ENCODE measurements around the gene FAM98C. TPM values are rescaled to one million over a fixed set of nuclear protein-coding genes. Genes with fewer than 3 reads are reported as not detected.

Gene FAM98C
- total RNA-seq, 1 experiment from 2014 or later: 18.8 TPM

- H3K27ac Mint-ChIP-seq (ENCODE audit: low read depth, unreplicated experiment): no peak overlapping the region
- no peak overlapping the region for H3K4me3 Mint-ChIP-seq (ENCODE audit: unreplicated experiment)
- H3K9me3 Mint-ChIP-seq (ENCODE audit: unreplicated experiment): no peaks in the 10 kb centered on the region
- H3K27me3 Mint-ChIP-seq (ENCODE audit: insufficient read depth, unreplicated experiment): peaks cover 39% of the 10 kb centered on the region
- CTCF ChIA-PET: no interaction called here
- no peaks in the 10 kb centered on the region for H3K36me3 Mint-ChIP-seq (ENCODE audit: insufficient read depth, unreplicated experiment)
- H3K4me1 Mint-ChIP-seq (ENCODE audit: insufficient read depth, unreplicated experiment): no peaks in the 10 kb centered on the region
- intact Hi-C loops (cut with micrococcal nuclease): no loop called here
- POLR2A ChIA-PET: interaction anchor here (1.5 to 2.2 kb wide), 2 partner anchors 9 to 15 kb away, joined by 6 to 10 read pairs; partner anchors contain the start of gene PSMD8
- BruUV-seq (replicated peaks): no TSS peak
- no peak for DNase-seq (ENCODE audit: unreplicated experiment)
- no peak for TF ChIP-seq CTCF (IDR thresholded peaks at IDR 0.05; ENCODE audit: unreplicated experiment)
Measured at GRCh38 chr19:38359242-38360021, 43.5 kb upstream of the FAM98C start.

GRCh38 chr19:38360351-38360750, 42.5 kb upstream of the FAM98C start:
- no peak for DNase-seq (ENCODE audit: unreplicated experiment)
- BruUV-seq (replicated peaks): no TSS peak
- Mint-ChIP-seq H3K36me3 (ENCODE audit: insufficient read depth, unreplicated experiment) (no peaks in the 10 kb centered on the region), H3K9me3 (ENCODE audit: unreplicated experiment) (no peaks in the 10 kb centered on the region), H3K27me3 (ENCODE audit: insufficient read depth, unreplicated experiment) (peaks cover 39% of the 10 kb centered on the region), H3K4me1 (ENCODE audit: insufficient read depth, unreplicated experiment) (no peaks in the 10 kb centered on the region), H3K4me3 (ENCODE audit: unreplicated experiment) (peak overlapping the region; percentile 80), H3K27ac (ENCODE audit: low read depth, unreplicated experiment) (no peak overlapping the region)
- ChIA-PET POLR2A (interaction anchor here (1.5 to 2.2 kb wide), 2 partner anchors 9 to 14 kb away, joined by 6 to 10 read pairs; partner anchors contain the start of gene PSMD8), CTCF (interaction anchor here (0.7 to 1.2 kb wide), 3 partner anchors 61 to 570 kb away, joined by 3 to 4 read pairs (median 3); partner anchors contain the start of genes MRPS12 and SARS2)
- TF ChIP-seq CTCF (IDR thresholded peaks at IDR 0.05; ENCODE audit: unreplicated experiment): no peak
- intact Hi-C loops (cut with micrococcal nuclease): no loop called here

- Mint-ChIP-seq H3K4me3 (ENCODE audit: unreplicated experiment) (peak overlapping the region; percentile 80), H3K4me1 (ENCODE audit: insufficient read depth, unreplicated experiment) (no peaks in the 10 kb centered on the region), H3K36me3 (ENCODE audit: insufficient read depth, unreplicated experiment) (no peaks in the 10 kb centered on the region), H3K27me3 (ENCODE audit: insufficient read depth, unreplicated experiment) (peaks cover 35% of the 10 kb centered on the region), H3K9me3 (ENCODE audit: unreplicated experiment) (no peaks in the 10 kb centered on the region), H3K27ac (ENCODE audit: low read depth, unreplicated experiment) (no peak overlapping the region)
- no peak for DNase-seq (ENCODE audit: unreplicated experiment)
- TF ChIP-seq CTCF (IDR thresholded peaks at IDR 0.05; ENCODE audit: unreplicated experiment): no peak
- ChIA-PET POLR2A (interaction anchor here (1.0 to 2.2 kb wide), 3 partner anchors 10 to 57 kb away, joined by 6 to 10 read pairs (median 8); partner anchors contain the start of genes C19orf33 and PSMD8), CTCF (interaction anchor here (0.6 to 1.2 kb wide), 5 partner anchors 9 to 761 kb away, joined by 3 to 6 read pairs (median 3); partner anchors contain the start of genes MRPS12 and SARS2)
- BruUV-seq (replicated peaks): no TSS peak
- intact Hi-C loops (cut with micrococcal nuclease): loop anchor here (1.0 kb wide), 1 partner anchor 9 kb away; no protein-coding TSS in a partner anchor
Measured at GRCh38 chr19:38360839-38361631, 41.9 kb upstream of the FAM98C start.

Data from MCF 10A (cell line).